BJ (cell line): ENCODE data around the gene GPR146. TPM values are rescaled to one million over a fixed set of nuclear protein-coding genes. Genes with fewer than 3 reads are reported as not detected.
"Not testable (repeated sequence)": the region's sequence is repeated elsewhere in the genome, so short reads cannot be mapped to it uniquely, and the experiment has no call there.

Experiments
- CTCF ChIA-PET: fragments of 350-600 bp; formaldehyde crosslinking; extraction: SDS; loops from one replicate; lab custom pipeline; 2021; ENCODE audit warnings: antibody characterized with exemption, inconsistent platforms; lab: Yijun Ruan, JAX
- POLR2A ChIA-PET: fragments of 300-600 bp; sonication (Branson Sonifier 250); formaldehyde crosslinking; extraction: SDS; loops from one replicate; lab custom pipeline; 2021; ENCODE audit warnings: antibody characterized with exemption; lab: Charles Lee
- DNase-seq: peaks from one replicate; pipeline ENCODE4 v3.0.0-alpha.2; 2011; ENCODE audit warnings: low read depth
- H3K27me3 ChIP-seq: 2 replicates; pipeline ENCODE4 v1.6.0; 2011; ENCODE audit warnings: low read length; ENCODE audit not compliant: control insufficient read depth, insufficient read depth
- H3K36me3 ChIP-seq: 2 replicates; pipeline ENCODE4 v1.5.1; 2011; ENCODE audit warnings: low read length; ENCODE audit not compliant: control insufficient read depth, insufficient read depth
- H3K4me3 ChIP-seq: 2 replicates; pipeline ENCODE4 v1.5.1; 2011; ENCODE audit warnings: low read depth, mild to moderate bottlenecking, control low read depth, low read length
- polyA plus RNA-seq: library from polyadenylated mRNA; depleted of rRNA; stranded (reverse); fragments of >200 nt; gene quantifications from 2 replicates; pipeline ENCODE4 v1.2.3, GENCODE V29; 2011
- TF ChIP-seq, protein P1 (sequence below): IDR thresholded peaks from 2 replicates; pipeline ENCODE4 v1.5.1; 2011; ENCODE audit warnings: low read depth, mild to moderate bottlenecking, control low read depth, inconsistent platforms, low read length, moderate library complexity; ENCODE audit not compliant: insufficient read depth

The GPR146 gene
- polyA plus RNA-seq, 1 experiment = 4.5 TPM

DNA sequence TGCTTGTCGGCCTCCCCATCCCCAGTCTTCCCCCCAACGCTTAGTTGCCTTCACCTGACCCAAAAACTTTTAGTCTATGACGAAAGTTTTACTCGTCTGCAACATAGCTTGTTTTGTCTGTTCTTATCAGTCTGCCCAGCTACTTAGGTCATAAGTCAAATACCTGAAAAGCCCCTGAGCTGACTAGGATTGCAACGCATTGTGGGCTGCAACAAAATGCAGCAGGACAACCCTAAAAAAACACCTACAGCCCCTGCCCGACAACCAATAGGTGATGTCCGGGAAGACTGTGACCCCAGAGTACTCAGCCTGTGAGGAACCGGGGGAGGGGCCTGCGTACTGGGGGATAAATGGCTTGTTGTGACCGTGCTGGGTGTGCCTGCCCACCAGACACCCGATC lies 24.3 kb downstream of the GPR146 start:
- H3K27me3 ChIP-seq = no peaks in the 10 kb centered on the region
- H3K36me3 ChIP-seq = no peaks in the 10 kb centered on the region
- no peak for DNase-seq
- CTCF ChIA-PET = interaction anchor here (1.0 to 2.0 kb wide), 3 partner anchors 43 to 91 kb away, joined by 3 to 26 read pairs (median 3); no protein-coding TSS in a partner anchor
- H3K4me3 ChIP-seq = no peak overlapping the region
- POLR2A ChIA-PET = no interaction called here
- TF ChIP-seq, protein P1, sequence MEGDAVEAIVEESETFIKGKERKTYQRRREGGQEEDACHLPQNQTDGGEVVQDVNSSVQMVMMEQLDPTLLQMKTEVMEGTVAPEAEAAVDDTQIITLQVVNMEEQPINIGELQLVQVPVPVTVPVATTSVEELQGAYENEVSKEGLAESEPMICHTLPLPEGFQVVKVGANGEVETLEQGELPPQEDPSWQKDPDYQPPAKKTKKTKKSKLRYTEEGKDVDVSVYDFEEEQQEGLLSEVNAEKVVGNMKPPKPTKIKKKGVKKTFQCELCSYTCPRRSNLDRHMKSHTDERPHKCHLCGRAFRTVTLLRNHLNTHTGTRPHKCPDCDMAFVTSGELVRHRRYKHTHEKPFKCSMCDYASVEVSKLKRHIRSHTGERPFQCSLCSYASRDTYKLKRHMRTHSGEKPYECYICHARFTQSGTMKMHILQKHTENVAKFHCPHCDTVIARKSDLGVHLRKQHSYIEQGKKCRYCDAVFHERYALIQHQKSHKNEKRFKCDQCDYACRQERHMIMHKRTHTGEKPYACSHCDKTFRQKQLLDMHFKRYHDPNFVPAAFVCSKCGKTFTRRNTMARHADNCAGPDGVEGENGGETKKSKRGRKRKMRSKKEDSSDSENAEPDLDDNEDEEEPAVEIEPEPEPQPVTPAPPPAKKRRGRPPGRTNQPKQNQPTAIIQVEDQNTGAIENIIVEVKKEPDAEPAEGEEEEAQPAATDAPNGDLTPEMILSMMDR = no peak

GRCh38 chr7:1070544-1071011 lies 26.2 kb downstream of the GPR146 start:
- ChIA-PET CTCF (interaction anchor here (3.1 kb wide), 1 partner anchor 77 kb away, joined by 17 read pairs; no protein-coding TSS in a partner anchor), POLR2A (no interaction called here)
- TF ChIP-seq, protein P1 = no peak
- no peaks in the 10 kb centered on the region for H3K36me3 ChIP-seq
- no peak overlapping the region for H3K4me3 ChIP-seq
- DNase-seq = no peak
- no peaks in the 10 kb centered on the region for H3K27me3 ChIP-seq

DNA sequence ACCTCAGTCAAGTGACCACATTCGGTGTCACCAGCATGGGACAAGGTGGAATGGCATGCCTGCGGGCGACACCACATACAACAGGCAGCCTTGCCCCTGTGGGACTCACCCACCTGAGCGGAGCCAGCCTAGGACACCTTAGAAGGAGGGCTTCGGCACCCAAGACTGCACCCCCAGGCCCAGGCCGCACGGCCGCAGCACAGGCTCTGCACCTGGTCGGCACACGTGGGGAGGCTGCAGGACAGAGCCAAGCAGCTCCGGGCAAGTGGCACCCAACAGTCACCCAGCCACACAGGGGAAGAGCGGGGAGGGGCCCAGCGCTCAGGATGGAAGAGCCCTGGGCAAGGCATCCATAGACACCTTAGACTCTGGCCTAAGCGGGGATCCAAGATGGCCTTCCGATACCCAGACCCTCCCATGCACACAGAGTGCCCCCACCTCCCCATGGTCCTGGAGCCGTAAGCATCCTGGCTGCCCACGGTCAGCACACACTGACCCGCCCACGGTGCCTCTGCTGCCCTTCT lies 27.4 kb downstream of the GPR146 start:
- CTCF ChIA-PET = interaction anchor here (3.1 kb wide), 1 partner anchor 79 kb away, joined by 17 read pairs; no protein-coding TSS in a partner anchor
- Histone ChIP-seq H3K27me3 (no peaks in the 10 kb centered on the region), H3K4me3 (no peak overlapping the region), H3K36me3 (no peaks in the 10 kb centered on the region)
- DNase-seq = no peak
- TF ChIP-seq, protein P1 = no peak
- POLR2A ChIA-PET = no interaction called here

DNA sequence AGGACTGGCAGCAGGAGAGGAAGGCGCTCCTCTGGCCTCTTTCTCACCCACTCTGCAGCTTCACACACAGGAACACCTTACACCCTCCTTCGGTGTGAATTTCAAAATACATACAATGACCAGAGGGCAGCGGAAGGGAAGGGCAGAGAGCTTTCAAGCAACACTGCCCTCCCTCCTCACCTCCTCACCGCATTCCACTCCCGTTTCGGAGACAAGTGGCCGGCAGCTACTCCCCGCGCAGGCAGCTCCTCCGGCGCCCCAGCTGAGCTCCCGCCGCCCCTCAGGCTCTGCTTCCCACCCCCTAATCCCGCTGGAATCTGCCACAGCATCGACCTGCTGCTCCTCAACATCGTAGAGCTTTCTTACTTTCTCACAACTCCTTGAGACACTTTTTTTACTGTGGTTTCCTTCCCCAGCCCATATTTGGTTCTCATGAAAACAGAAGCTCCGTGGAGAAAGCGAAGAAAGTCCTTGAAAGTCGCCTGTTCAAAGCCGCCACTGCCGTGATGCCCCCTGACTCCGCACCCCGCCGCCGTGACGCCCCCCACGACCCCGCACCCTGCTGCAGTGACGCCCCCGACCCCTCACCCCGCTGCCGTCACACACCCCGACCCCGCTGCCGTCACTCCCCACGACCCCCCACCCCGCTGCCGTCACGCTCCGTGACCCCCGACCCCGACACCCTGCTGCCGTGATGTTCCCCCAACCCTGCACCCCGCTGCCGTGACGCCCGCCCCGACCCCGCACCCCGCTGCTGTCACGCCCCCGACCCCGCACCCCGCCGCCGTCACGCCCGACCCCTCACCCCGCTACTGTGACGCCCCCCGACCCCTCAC lies 29.0 kb downstream of the GPR146 start:
- TF ChIP-seq, protein P1 = no peak
- no peaks in the 10 kb centered on the region for H3K27me3 ChIP-seq
- ChIA-PET CTCF (interaction anchor here (0.9 to 3.1 kb wide), 2 partner anchors 13 to 80 kb away, joined by 3 to 17 read pairs; no protein-coding TSS in a partner anchor), POLR2A (no interaction called here)
- H3K36me3 ChIP-seq = no peaks in the 10 kb centered on the region
- DNase-seq = no peak
- no peak overlapping the region for H3K4me3 ChIP-seq

DNA sequence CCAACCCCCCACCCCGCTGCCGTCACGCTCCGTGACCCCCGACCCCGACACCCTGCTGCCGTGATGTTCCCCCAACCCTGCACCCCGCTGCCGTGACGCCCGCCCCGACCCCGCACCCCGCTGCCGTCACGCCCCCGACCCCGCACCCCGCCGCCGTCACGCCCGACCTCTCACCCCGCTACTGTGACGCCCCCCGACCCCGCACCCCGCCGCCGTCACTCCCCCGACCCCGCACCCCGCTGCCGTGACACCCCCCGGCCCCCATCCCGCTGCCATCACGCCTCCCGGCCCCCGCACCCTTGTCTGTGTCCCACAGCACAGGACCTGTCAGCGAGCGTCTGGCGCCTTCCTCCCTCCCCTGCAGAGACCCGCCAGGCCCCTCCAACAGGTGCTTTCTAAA lies 29.7 kb downstream of the GPR146 start:
- POLR2A ChIA-PET, DNase-seq: not testable (repeated sequence)
- CTCF ChIA-PET = interaction anchor here (3.1 to 6.0 kb wide), 2 partner anchors 9 to 81 kb away, joined by 17 to 38 read pairs; no protein-coding TSS in a partner anchor

More for the DNA sequence above, 29.7 kb downstream of the GPR146 start:
- not testable (repeated sequence) for H3K4me3 ChIP-seq, H3K36me3 ChIP-seq, H3K27me3 ChIP-seq
